GM12878 (cell line): ENCODE data around the gene BRCA2. TPM values are rescaled to one million over a fixed set of nuclear protein-coding genes. Genes with fewer than 3 reads are reported as not detected.

Source experiments
- ATAC-seq: fragments of 200-7000 bp; cut with Tn5 transposase; 3 replicates; pipeline ENCODE4 v1.9.1; 2020; ENCODE audit warnings: mild to moderate bottlenecking, moderate library complexity
- BruUV-seq: library from RNA; stranded (reverse); fragments of 400-500 nt; replicated peaks from 2 replicates; lab custom pipeline; 2021; lab: Mats Ljungman, UMichigan
- CTCF ChIA-PET: fragments of 300-600 bp; sonication (Branson Sonifier 250); formaldehyde crosslinking; extraction: SDS; loops from one replicate; lab custom pipeline; 2021; ENCODE audit warnings: inconsistent platforms; lab: Yijun Ruan, JAX
- POLR2A ChIA-PET: fragments of 350-600 bp; formaldehyde crosslinking; extraction: SDS; loops from one replicate; lab custom pipeline; 2021; ENCODE audit warnings: inconsistent platforms; lab: Charles Lee
- RAD21 ChIA-PET: fragments of 300-600 bp; sonication (Branson Sonifier 250); formaldehyde crosslinking; loops from one replicate; lab custom pipeline; 2023; ENCODE audit warnings: antibody characterized with exemption; ENCODE audit not compliant: unreplicated experiment; lab: Charles Lee
- SMC1A ChIA-PET: fragments of 300-600 bp; sonication (Branson Sonifier 250); formaldehyde crosslinking; loops from one replicate; lab custom pipeline; 2023; ENCODE audit not compliant: unreplicated experiment, uncharacterized antibody; lab: Charles Lee
- DNase-seq: peaks from one replicate; pipeline ENCODE4 v3.0.0-alpha.2; 2011; ENCODE audit warnings: low read depth, low spot score
- FAIRE-seq: peaks from 3 replicates; lab custom pipeline; 2011; peaks lifted over from hg19 to GRCh38; lab: Jason Lieb, UNC
- H2AFZ ChIP-seq: 2 replicates; pipeline ENCODE4 v1.6.0; 2011; ENCODE audit warnings: low read depth, low read length, control low read depth; ENCODE audit not compliant: control insufficient read depth
- H3K27ac ChIP-seq: 2 replicates; pipeline ENCODE4 v1.5.1; 2011; ENCODE audit warnings: control low read depth; ENCODE audit not compliant: control insufficient read depth, insufficient read depth
- H3K27me3 ChIP-seq, 2 experiments: replicated peaks in 1 of 2; 2 replicates each; pipeline versions ENCODE4 v1.6.0 to v1.6.1; 2011; ENCODE audit warnings: low read length in 1 of 2; ENCODE audit not compliant: control insufficient read depth in 2 of 2, insufficient read depth in 2 of 2
- H3K36me3 ChIP-seq, 2 experiments: 2 replicates each; pipeline ENCODE4 v1.5.1; 2011; ENCODE audit warnings: low read length in 1 of 2; ENCODE audit not compliant: control insufficient read depth in 2 of 2, insufficient read depth in 2 of 2
- H3K4me1 ChIP-seq: 2 replicates; pipeline ENCODE4 v1.6.1; 2011; ENCODE audit warnings: mild to moderate bottlenecking, low read length, moderate library complexity, mixed read lengths; ENCODE audit not compliant: control insufficient read depth, insufficient read depth
- H3K4me2 ChIP-seq: 2 replicates; pipeline ENCODE4 v1.6.0; 2011; ENCODE audit warnings: control low read depth; ENCODE audit not compliant: control insufficient read depth, insufficient read depth
- H3K4me3 ChIP-seq: fragments of 200-600 bp; sonication (generic); 2 replicates; pipeline ENCODE4 v1.5.1; 2016
- H3K79me2 ChIP-seq: 2 replicates; pipeline ENCODE4 v1.6.0; 2011; ENCODE audit warnings: low read length; ENCODE audit not compliant: control insufficient read depth, insufficient read depth
- H3K9ac ChIP-seq: 2 replicates; pipeline ENCODE4 v1.8.0; 2011; ENCODE audit warnings: low read length, control low read depth, mixed read lengths; ENCODE audit not compliant: control insufficient read depth, insufficient read depth
- H3K9me3 ChIP-seq: replicated peaks from 3 replicates; pipeline ENCODE4 v1.5.1; 2011; ENCODE audit warnings: mild to moderate bottlenecking, low read length; ENCODE audit not compliant: control insufficient read depth, insufficient read depth
- H4K20me1 ChIP-seq: 2 replicates; pipeline ENCODE4 v1.6.0; 2011; ENCODE audit not compliant: control insufficient read depth, insufficient read depth
- ASH2L ChIP-seq: fragments of 300-600, 200-600 bp; sonication (generic); IDR thresholded peaks from 2 replicates; pipeline ENCODE4 v1.6.1; 2017; ENCODE audit warnings: low read depth, mild to moderate bottlenecking, borderline replicate concordance
- CHD2 ChIP-seq: IDR thresholded peaks from 2 replicates; pipeline ENCODE4 v1.6.1; 2011; ENCODE audit warnings: low read depth, low read length, improper control_type of control experiment, borderline replicate concordance
- CHD4 ChIP-seq: fragments of 200-600 bp; sonication (generic); IDR thresholded peaks from 2 replicates; pipeline ENCODE4 v1.6.1; 2016; ENCODE audit warnings: mild to moderate bottlenecking
- CREM ChIP-seq: IDR thresholded peaks from 2 replicates; pipeline ENCODE4 v1.6.1; 2014; ENCODE audit warnings: antibody characterized with exemption, low read depth
- IKZF1 ChIP-seq: fragments of 450-650 bp; conservative IDR thresholded peaks from 2 replicates; pipeline ENCODE4 v1.6.1; 2017; ENCODE audit warnings: antibody characterized with exemption, mild to moderate bottlenecking
- JUND ChIP-seq: IDR thresholded peaks from 2 replicates; pipeline ENCODE4 v1.6.1; 2012; ENCODE audit warnings: low read depth, mild to moderate bottlenecking, low read length, improper control_type of control experiment, moderate library complexity
- MEF2A ChIP-seq: IDR thresholded peaks from 2 replicates; pipeline ENCODE4 v1.6.1; 2011; ENCODE audit warnings: low read depth, mild to moderate bottlenecking, low read length, moderate library complexity; ENCODE audit not compliant: insufficient read depth
- MXI1 ChIP-seq: fragments of 150-350 bp; IDR thresholded peaks from 2 replicates; pipeline ENCODE4 v1.6.1; 2011; ENCODE audit warnings: low read depth, mild to moderate bottlenecking, inconsistent platforms, low read length, improper control_type of control experiment
- SMAD1 ChIP-seq: fragments of 450-650 bp; IDR thresholded peaks from 2 replicates; pipeline ENCODE4 v1.6.1; 2018; ENCODE audit warnings: mild to moderate bottlenecking, low read depth; ENCODE audit not compliant: partially characterized antibody
- TARDBP ChIP-seq: IDR thresholded peaks from 2 replicates; pipeline ENCODE4 v1.6.1; 2016; ENCODE audit warnings: borderline replicate concordance
- TBL1XR1 ChIP-seq: IDR thresholded peaks from 2 replicates; pipeline ENCODE4 v1.6.1; 2012; ENCODE audit warnings: low read depth, low read length, improper control_type of control experiment
- YBX1 ChIP-seq: fragments of 450-650 bp; IDR thresholded peaks from 2 replicates; pipeline ENCODE4 v1.6.1; 2016; ENCODE audit warnings: antibody characterized with exemption
- ZNF274 ChIP-seq: IDR thresholded peaks from one replicate; pipeline ENCODE4 v1.8.0; 2011; ENCODE audit not compliant: insufficient read length, insufficient read depth
- WGBS: methylation state at CpG from one replicate; pipeline ENCODE4 v1.1.6; 2016; ENCODE audit warnings: low lambda C conversion rate; ENCODE audit not compliant: insufficient replicate concordance, insufficient coverage; ENCODE audit errors: missing lambda C conversion rate; 5-methylcytosine and 5-hydroxymethylcytosine counted together
- in situ Hi-C: fragments of 300-500 bp; cut with MboI; formaldehyde crosslinking; loops from 9 replicates; pipeline ENCODE4 v1.14.3; 2018; ENCODE audit warnings: mixed read lengths
- intact Hi-C: fragments of 100-400 bp; cut with micrococcal nuclease; formaldehyde crosslinking; loops from one replicate; pipeline ENCODE4 v1.14.2; 2022; ENCODE audit not compliant: unreplicated experiment
- polyA plus RNA-seq, 11 experiments: library from polyadenylated mRNA; depleted of rRNA in 4 of 11; unstranded in 6 of 11; stranded (reverse) in 5 of 11; fragments of >200 nt; fragmentation: Nextera tagmentation in 4 of 11; fragmentation: Illumina TruSeq in 1 of 11; extraction: Ambion mirVana in 4 of 11; extraction: Trizol in 1 of 11; gene quantifications; 1 replicate in 1 of 11; 2 replicates in 10 of 11; pipeline versions ENCODE4 v1.2.1 to v1.2.3, GENCODE V29; 2011 to 2016; ENCODE audit warnings: inconsistent platforms in 2 of 11, missing spikeins in 2 of 11, low read depth in 1 of 11
- total RNA-seq, 4 experiments: library from RNA; depleted of rRNA in 3 of 4; stranded (reverse); fragments of >200 nt in 3 of 4; fragmentation: Illumina TruSeq in 1 of 4; extraction: Trizol in 1 of 4; gene quantifications; 2 replicates each; pipeline versions ENCODE4 v1.2.1 to v1.2.3, GENCODE V29; 2013 to 2021
- TF ChIP-seq, protein P1 (sequence below): fragments of 450-650 bp; IDR thresholded peaks from 2 replicates; pipeline ENCODE4 v1.6.1; 2014; ENCODE audit warnings: mild to moderate bottlenecking
- TF ChIP-seq, protein P2 (sequence below): fragments of 450-650 bp; IDR thresholded peaks from 2 replicates; pipeline ENCODE4 v1.6.1; 2016; ENCODE audit warnings: mild to moderate bottlenecking, moderate library complexity, borderline replicate concordance
- TF ChIP-seq, protein P3 (sequence below): fragments of 450-650 bp; formaldehyde crosslinking; IDR thresholded peaks from 2 replicates; pipeline ENCODE4 v1.4.0; 2020; ENCODE audit warnings: mild to moderate bottlenecking, moderate library complexity

BRCA2 gene
- total and polyA plus RNA-seq, 10 of the 15 experiments (the other 5 are each of a cell fraction or from before 2014, with no cell fraction given), result 7.6 to 42.2 (median 23.9) TPM

DNA sequence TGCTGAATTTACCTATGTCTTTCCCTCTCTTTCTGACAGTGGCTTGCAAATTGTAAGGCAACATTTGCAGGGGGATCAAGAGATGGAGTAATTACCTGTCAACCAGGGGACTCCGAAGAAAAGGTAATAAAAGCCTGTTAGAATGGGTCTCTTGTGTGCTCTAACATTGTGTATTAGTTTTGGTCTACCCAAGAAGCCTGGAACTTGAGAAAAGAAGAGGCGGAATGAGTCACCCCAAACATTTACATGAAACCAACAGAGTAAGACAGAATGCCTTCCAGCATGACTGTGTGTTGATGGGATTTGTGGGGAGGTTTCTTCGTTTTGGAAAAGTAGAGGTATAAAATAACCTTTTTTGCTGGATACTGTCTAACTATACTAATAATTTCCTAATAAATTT, 36.9 kb upstream of the BRCA2 start (continued):
- no peak for TF ChIP-seq IKZF1
- no peak for TF ChIP-seq CREM
- TF ChIP-seq SMAD1, result no peak
- TF ChIP-seq, all 136 proteins: peak for 0

GRCh38 chr13:32281096-32281495, 34.2 kb upstream of the BRCA2 start:
- Histone ChIP-seq H3K4me3 (no peak overlapping the region), H3K36me3 (no peaks in the 10 kb centered on the region), H3K27ac (no peak overlapping the region), H4K20me1 (no peaks in the 10 kb centered on the region), H3K27me3 (no peaks in the 10 kb centered on the region), H3K4me2 (no peak overlapping the region), H3K79me2 (no peaks in the 10 kb centered on the region), H2AFZ (no peak overlapping the region), H3K9me3 (no peaks in the 10 kb centered on the region), H3K9ac (no peak overlapping the region)
- SMC1A ChIA-PET, result interaction anchor here (1.6 kb wide), 1 partner anchor 8 kb away, joined by 4 read pairs; no protein-coding TSS in a partner anchor
- DNase-seq (no peak), FAIRE-seq (no peak), ATAC-seq (no peak)
- in situ Hi-C loops, result no loop called here
- POLR2A ChIA-PET, result no interaction called here
- CTCF ChIA-PET, result interaction anchor here (1.3 kb wide), 1 partner anchor 12 kb away, joined by 4 read pairs; no protein-coding TSS in a partner anchor
- WGBS, result 43% methylated on average over 1 of the region's 1 CpG
- TF ChIP-seq YBX1 (no peak), MXI1 (no peak), TARDBP (no peak), CHD4 (no peak), MEF2A (no peak), CHD2 (no peak), JUND (no peak), TBL1XR1 (no peak), ASH2L (no peak), ZNF274 (no peak)
- TF ChIP-seq, protein P1, sequence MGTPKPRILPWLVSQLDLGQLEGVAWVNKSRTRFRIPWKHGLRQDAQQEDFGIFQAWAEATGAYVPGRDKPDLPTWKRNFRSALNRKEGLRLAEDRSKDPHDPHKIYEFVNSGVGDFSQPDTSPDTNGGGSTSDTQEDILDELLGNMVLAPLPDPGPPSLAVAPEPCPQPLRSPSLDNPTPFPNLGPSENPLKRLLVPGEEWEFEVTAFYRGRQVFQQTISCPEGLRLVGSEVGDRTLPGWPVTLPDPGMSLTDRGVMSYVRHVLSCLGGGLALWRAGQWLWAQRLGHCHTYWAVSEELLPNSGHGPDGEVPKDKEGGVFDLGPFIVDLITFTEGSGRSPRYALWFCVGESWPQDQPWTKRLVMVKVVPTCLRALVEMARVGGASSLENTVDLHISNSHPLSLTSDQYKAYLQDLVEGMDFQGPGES, result no peak
- TF ChIP-seq, protein P2, sequence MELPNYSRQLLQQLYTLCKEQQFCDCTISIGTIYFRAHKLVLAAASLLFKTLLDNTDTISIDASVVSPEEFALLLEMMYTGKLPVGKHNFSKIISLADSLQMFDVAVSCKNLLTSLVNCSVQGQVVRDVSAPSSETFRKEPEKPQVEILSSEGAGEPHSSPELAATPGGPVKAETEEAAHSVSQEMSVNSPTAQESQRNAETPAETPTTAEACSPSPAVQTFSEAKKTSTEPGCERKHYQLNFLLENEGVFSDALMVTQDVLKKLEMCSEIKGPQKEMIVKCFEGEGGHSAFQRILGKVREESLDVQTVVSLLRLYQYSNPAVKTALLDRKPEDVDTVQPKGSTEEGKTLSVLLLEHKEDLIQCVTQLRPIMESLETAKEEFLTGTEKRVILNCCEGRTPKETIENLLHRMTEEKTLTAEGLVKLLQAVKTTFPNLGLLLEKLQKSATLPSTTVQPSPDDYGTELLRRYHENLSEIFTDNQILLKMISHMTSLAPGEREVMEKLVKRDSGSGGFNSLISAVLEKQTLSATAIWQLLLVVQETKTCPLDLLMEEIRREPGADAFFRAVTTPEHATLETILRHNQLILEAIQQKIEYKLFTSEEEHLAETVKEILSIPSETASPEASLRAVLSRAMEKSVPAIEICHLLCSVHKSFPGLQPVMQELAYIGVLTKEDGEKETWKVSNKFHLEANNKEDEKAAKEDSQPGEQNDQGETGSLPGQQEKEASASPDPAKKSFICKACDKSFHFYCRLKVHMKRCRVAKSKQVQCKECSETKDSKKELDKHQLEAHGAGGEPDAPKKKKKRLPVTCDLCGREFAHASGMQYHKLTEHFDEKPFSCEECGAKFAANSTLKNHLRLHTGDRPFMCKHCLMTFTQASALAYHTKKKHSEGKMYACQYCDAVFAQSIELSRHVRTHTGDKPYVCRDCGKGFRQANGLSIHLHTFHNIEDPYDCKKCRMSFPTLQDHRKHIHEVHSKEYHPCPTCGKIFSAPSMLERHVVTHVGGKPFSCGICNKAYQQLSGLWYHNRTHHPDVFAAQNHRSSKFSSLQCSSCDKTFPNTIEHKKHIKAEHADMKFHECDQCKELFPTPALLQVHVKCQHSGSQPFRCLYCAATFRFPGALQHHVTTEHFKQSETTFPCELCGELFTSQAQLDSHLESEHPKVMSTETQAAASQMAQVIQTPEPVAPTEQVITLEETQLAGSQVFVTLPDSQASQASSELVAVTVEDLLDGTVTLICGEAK, result no peak
- TF ChIP-seq, protein P3, sequence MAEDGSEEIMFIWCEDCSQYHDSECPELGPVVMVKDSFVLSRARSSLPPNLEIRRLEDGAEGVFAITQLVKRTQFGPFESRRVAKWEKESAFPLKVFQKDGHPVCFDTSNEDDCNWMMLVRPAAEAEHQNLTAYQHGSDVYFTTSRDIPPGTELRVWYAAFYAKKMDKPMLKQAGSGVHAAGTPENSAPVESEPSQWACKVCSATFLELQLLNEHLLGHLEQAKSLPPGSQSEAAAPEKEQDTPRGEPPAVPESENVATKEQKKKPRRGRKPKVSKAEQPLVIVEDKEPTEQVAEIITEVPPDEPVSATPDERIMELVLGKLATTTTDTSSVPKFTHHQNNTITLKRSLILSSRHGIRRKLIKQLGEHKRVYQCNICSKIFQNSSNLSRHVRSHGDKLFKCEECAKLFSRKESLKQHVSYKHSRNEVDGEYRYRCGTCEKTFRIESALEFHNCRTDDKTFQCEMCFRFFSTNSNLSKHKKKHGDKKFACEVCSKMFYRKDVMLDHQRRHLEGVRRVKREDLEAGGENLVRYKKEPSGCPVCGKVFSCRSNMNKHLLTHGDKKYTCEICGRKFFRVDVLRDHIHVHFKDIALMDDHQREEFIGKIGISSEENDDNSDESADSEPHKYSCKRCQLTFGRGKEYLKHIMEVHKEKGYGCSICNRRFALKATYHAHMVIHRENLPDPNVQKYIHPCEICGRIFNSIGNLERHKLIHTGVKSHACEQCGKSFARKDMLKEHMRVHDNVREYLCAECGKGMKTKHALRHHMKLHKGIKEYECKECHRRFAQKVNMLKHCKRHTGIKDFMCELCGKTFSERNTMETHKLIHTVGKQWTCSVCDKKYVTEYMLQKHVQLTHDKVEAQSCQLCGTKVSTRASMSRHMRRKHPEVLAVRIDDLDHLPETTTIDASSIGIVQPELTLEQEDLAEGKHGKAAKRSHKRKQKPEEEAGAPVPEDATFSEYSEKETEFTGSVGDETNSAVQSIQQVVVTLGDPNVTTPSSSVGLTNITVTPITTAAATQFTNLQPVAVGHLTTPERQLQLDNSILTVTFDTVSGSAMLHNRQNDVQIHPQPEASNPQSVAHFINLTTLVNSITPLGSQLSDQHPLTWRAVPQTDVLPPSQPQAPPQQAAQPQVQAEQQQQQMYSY (CRISPR knock-in tag), result no peak
- TF ChIP-seq, all 136 proteins: peak for 0
- intact Hi-C loops, result no loop called here
- RAD21 ChIA-PET, result no interaction called here
- H3K4me1 ChIP-seq, result no peaks in the 10 kb centered on the region
- BruUV-seq, result no TSS peak
